Measurements from ENCODE around the gene SLC16A12.
A peak's percentile ranks its signal among the peaks of the same experiment; 100 is the strongest.
"Not testable (repeated sequence)": the region's sequence is repeated elsewhere in the genome, so short reads cannot be mapped to it uniquely, and the experiment has no call there.

The SLC16A12 gene

GRCh38 chr10:89468191-89468965 is 67.0 kb downstream of the SLC16A12 start:
- no peak for DNase-seq

- DNase-seq, result peak; percentile 54
Observed at GRCh38 chr10:89466599-89467035, 68.8 kb downstream of the SLC16A12 start.

GRCh38 chr10:89465196-89465595 is 70.2 kb downstream of the SLC16A12 start:
- no peak for DNase-seq

- no peak for DNase-seq
Observed at GRCh38 chr10:89463846-89464537, 71.4 kb downstream of the SLC16A12 start.

GRCh38 chr10:89458784-89459183 is 76.6 kb downstream of the SLC16A12 start:
- no peak for DNase-seq

- no peak for DNase-seq
Observed at GRCh38 chr10:89458291-89458690, 77.1 kb downstream of the SLC16A12 start.

GRCh38 chr10:89454561-89455347 is 80.6 kb downstream of the SLC16A12 start:
- no peak for DNase-seq

GRCh38 chr10:89452193-89452592 is 83.2 kb downstream of the SLC16A12 start:
- DNase-seq, result no peak

GRCh38 chr10:89450901-89451300 is 84.5 kb downstream of the SLC16A12 start:
- no peak for DNase-seq

- not testable (repeated sequence) for DNase-seq
Observed at GRCh38 chr10:89444819-89445218, 90.6 kb downstream of the SLC16A12 start.

GRCh38 chr10:89442289-89442688 is 93.1 kb downstream of the SLC16A12 start:
- DNase-seq, result no peak

GRCh38 chr10:89440226-89441009 is 95.0 kb downstream of the SLC16A12 start:
- no peak for DNase-seq

GRCh38 chr10:89438525-89438924 is 96.9 kb downstream of the SLC16A12 start:
- no peak for DNase-seq

GRCh38 chr10:89431977-89432376 is 103.4 kb downstream of the SLC16A12 start:
- no peak for DNase-seq

GRCh38 chr10:89428877-89429276 is 106.5 kb downstream of the SLC16A12 start:
- DNase-seq, result no peak

GRCh38 chr10:89427629-89428028 is 107.8 kb downstream of the SLC16A12 start:
- no peak for DNase-seq

- peak; percentile 5 for DNase-seq
Observed at GRCh38 chr10:89426230-89426868, 109.0 kb downstream of the SLC16A12 start.

- no peak for DNase-seq
Observed at GRCh38 chr10:89425000-89425399, 110.4 kb downstream of the SLC16A12 start.

GRCh38 chr10:89421018-89421476 is 114.3 kb downstream of the SLC16A12 start:
- no peak for DNase-seq

- DNase-seq, result no peak
Observed at GRCh38 chr10:89419548-89419947, 115.8 kb downstream of the SLC16A12 start.

GRCh38 chr10:89416465-89416864 is 118.9 kb downstream of the SLC16A12 start:
- no peak for DNase-seq

Measured in NCI-H1417 treated with DMSO at 0.1 percent for 48 hours (cell line).